GM12891 (cell line): ENCODE data around the gene DUSP5. TPM values are rescaled to one million over a fixed set of nuclear protein-coding genes. Genes with fewer than 3 reads are reported as not detected.

Experiments used
- DNase-seq: peaks from one replicate; pipeline ENCODE4 v3.0.0; 2011; ENCODE audit warnings: low spot score; ENCODE audit not compliant: insufficient read length
- FAIRE-seq: peaks from 2 replicates; lab custom pipeline; 2011; peaks lifted over from hg19 to GRCh38; lab: Jason Lieb, UNC
- PAX5 ChIP-seq: IDR thresholded peaks from 2 replicates; pipeline ENCODE4 v1.6.1; 2011; ENCODE audit warnings: low read length, moderate library complexity, mild to moderate bottlenecking; ENCODE audit not compliant: insufficient read depth, severe bottlenecking
- POLR2A ChIP-seq: IDR thresholded peaks from 2 replicates; pipeline ENCODE4 v1.6.1; 2011; ENCODE audit warnings: low read depth, low read length, control low read depth
- POLR2AphosphoS5 ChIP-seq: IDR thresholded peaks from 2 replicates; pipeline ENCODE4 v1.6.1; 2011; ENCODE audit warnings: low read depth, low read length, control low read depth
- POU2F2 ChIP-seq: IDR thresholded peaks from 2 replicates; pipeline ENCODE4 v1.6.1; 2011; ENCODE audit warnings: low read depth, mild to moderate bottlenecking, control low read depth, low read length, moderate library complexity
- SPI1 ChIP-seq: IDR thresholded peaks from 2 replicates; pipeline ENCODE4 v1.6.1; 2011; ENCODE audit warnings: low read depth, low read length, control low read depth
- TAF1 ChIP-seq: IDR thresholded peaks from 2 replicates; pipeline ENCODE4 v1.6.1; 2011; ENCODE audit warnings: low read depth, low read length, control low read depth
- polyA plus RNA-seq: library from polyadenylated mRNA; unstranded; fragments of >200 nt; gene quantifications from one replicate; pipeline ENCODE4 v1.2.1, GENCODE V29; 2012; ENCODE audit warnings: low read depth, missing spikeins, inconsistent platforms; ENCODE audit not compliant: missing spikeins

The DUSP5 gene
- 60.6 TPM for polyA plus RNA-seq

- peak; percentile 96 for FAIRE-seq
- TF ChIP-seq POLR2AphosphoS5 (peak; percentile 93), PAX5 (peak; percentile 43), POU2F2 (0 out of 2 replicates have a peak, but pooled peaks have one; percentile 34), TAF1 (peak; percentile 81), SPI1 (peak; percentile 85), POLR2A (peak; percentile 93)
- peak; percentile 89 for DNase-seq
Observed at GRCh38 chr10:110497438-110498086, at the start of gene DUSP5. DUSP5 (plus strand) TSS chr10:110497907; CDS start chr10:110498122, 215 bp downstream.

- FAIRE-seq (no peak), DNase-seq (no peak)
- TF ChIP-seq POU2F2 (no peak), PAX5 (no peak), POLR2AphosphoS5 (no peak), SPI1 (no peak), POLR2A (no peak), TAF1 (no peak)
Observed at GRCh38 chr10:110448682-110449418, 48.9 kb upstream of the DUSP5 start.

GRCh38 chr10:110455446-110455845 is 42.3 kb upstream of the DUSP5 start:
- DNase-seq (no peak), FAIRE-seq (peak; percentile 80)
- TF ChIP-seq POU2F2 (no peak), PAX5 (no peak), POLR2A (no peak), POLR2AphosphoS5 (no peak), SPI1 (no peak), TAF1 (no peak)

- FAIRE-seq = no peak
- TF ChIP-seq SPI1 (no peak), TAF1 (no peak), PAX5 (no peak), POLR2AphosphoS5 (no peak), POLR2A (no peak), POU2F2 (no peak)
- no peak for DNase-seq
Observed at GRCh38 chr10:110456046-110456445, 41.7 kb upstream of the DUSP5 start.

- FAIRE-seq (peak; percentile 23), DNase-seq (no peak)
Observed at GRCh38 chr10:110456523-110457091, 41.1 kb upstream of the DUSP5 start.

GRCh38 chr10:110457851-110458250 is 39.9 kb upstream of the DUSP5 start:
- DNase-seq = no peak
- FAIRE-seq = no peak
- no peak for TF ChIP-seq POLR2A
- 0 out of 2 replicates have a peak, but pooled peaks have one; percentile 31 for TF ChIP-seq SPI1
- TF ChIP-seq PAX5 = no peak

More at GRCh38 chr10:110456523-110457091, 41.1 kb upstream of the DUSP5 start:
- TF ChIP-seq POU2F2 = no peak
- no peak for TF ChIP-seq TAF1
- no peak for TF ChIP-seq PAX5
- no peak for TF ChIP-seq POLR2A
- no peak for TF ChIP-seq SPI1
- no peak for TF ChIP-seq POLR2AphosphoS5

GRCh38 chr10:110458266-110458920 is 39.3 kb upstream of the DUSP5 start:
- TF ChIP-seq SPI1 = peak; percentile 60; the same call in 1 of the 2 replicates
- no peak for TF ChIP-seq POLR2AphosphoS5
- DNase-seq (no peak), FAIRE-seq (peak; percentile 5)

- TF ChIP-seq POLR2AphosphoS5 (no peak), TAF1 (no peak), SPI1 (no peak), POU2F2 (no peak), PAX5 (no peak), POLR2A (no peak)
- FAIRE-seq (no peak), DNase-seq (no peak)
Observed at GRCh38 chr10:110459600-110459999, 38.1 kb upstream of the DUSP5 start.
